Erythroblast (primary cell): ENCODE measurements around the gene AUTS2.

ENCODE experiments used
- GATA1 ChIP-seq: IDR thresholded peaks from 2 replicates; pipeline ENCODE4 v1.6.1; 2011; ENCODE audit warnings: low read depth, mild to moderate bottlenecking, control low read depth, low read length, moderate library complexity
- POLR2A ChIP-seq: IDR thresholded peaks from 2 replicates; pipeline ENCODE4 v1.6.1; 2011; ENCODE audit warnings: mild to moderate bottlenecking, low read length

DNA sequence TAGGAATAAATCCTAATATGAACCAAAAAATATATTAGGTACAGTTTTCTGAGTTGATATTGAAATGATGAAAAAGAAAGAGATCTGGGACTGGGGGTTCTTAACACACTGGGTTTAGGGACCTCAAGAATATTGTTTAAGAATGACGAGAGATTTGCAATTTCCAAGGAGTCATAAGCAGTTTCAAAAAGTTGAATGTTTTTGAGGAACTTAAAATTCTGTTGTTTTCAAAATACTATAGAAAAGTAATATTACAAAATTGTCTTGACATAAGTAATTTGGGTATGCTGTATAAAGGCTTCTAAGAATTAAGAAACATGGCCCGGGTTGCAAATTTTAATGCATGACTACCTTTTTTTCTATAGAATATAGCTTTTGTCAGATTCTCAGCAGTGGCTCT lies 88.1 kb downstream of the AUTS2 start:
- TF ChIP-seq POLR2A = no peak
- no peak for TF ChIP-seq GATA1
